ENCODE data around the gene TNFRSF12A. TPM values are rescaled to one million over a fixed set of nuclear protein-coding genes. Genes with fewer than 3 reads are reported as not detected.

TNFRSF12A gene
- total and polyA plus RNA-seq, 2 of the 13 experiments (the other 11 are each of a cell fraction or from before 2014, with no cell fraction given) = 61.9 to 66.0 TPM

- peak; percentile 64; the same call in 1 of the 2 replicates for TF ChIP-seq ZNF362 (CRISPR knock-in tag; IDR thresholded peaks at IDR 0.05; ENCODE audit: borderline replicate concordance)
Measured at GRCh38 chr16:3059041-3059722, 39.0 kb downstream of the TNFRSF12A start (continued).

- CTCF ChIA-PET (ENCODE audit: low intra/inter-chr PET ratio, low total read pairs) = interaction anchor here (0.7 to 1.6 kb wide), 5 partner anchors 26 to 42 kb away, joined by 3 to 8 read pairs (median 7); no protein-coding TSS in a partner anchor
- no peak overlapping the region for H2AFZ ChIP-seq (ENCODE audit: low read length)
- no peak for TF ChIP-seq FOXP1 (IDR thresholded peaks at IDR 0.05)
- no peak for TF ChIP-seq FOXP1 (CRISPR knock-in tag; IDR thresholded peaks at IDR 0.05)
- no peak for TF ChIP-seq BRD4 (CRISPR knock-in tag; IDR thresholded peaks at IDR 0.05)
- TF ChIP-seq TBL1XR1 (IDR thresholded peaks at IDR 0.05; ENCODE audit: borderline replicate concordance, low read length, partially characterized antibody) = no peak
- no peak for TF ChIP-seq TRIM24 (CRISPR knock-in tag; IDR thresholded peaks at IDR 0.05)
- no peak for TF ChIP-seq ZNF256 (CRISPR knock-in tag; conservative IDR thresholded peaks at IDR 0.05)
- 0 out of 2 replicates have a peak, but pooled peaks have one; percentile 9 for TF ChIP-seq UBTF (CRISPR knock-in tag; IDR thresholded peaks at IDR 0.05)
- no peak for TF ChIP-seq E2F1 (CRISPR knock-in tag; IDR thresholded peaks at IDR 0.05)
- TF ChIP-seq NR0B2 (CRISPR knock-in tag; IDR thresholded peaks at IDR 0.05) = no peak
- no peak for TF ChIP-seq ZNF414 (CRISPR knock-in tag; IDR thresholded peaks at IDR 0.05)
- peak; percentile 10; the same call in 1 of the 2 replicates for TF ChIP-seq ZNF317 (CRISPR knock-in tag; IDR thresholded peaks at IDR 0.05)
- TF ChIP-seq ESRRA (CRISPR knock-in tag; IDR thresholded peaks at IDR 0.05; ENCODE audit: low read depth) = no peak
- TF ChIP-seq ZSCAN31 (CRISPR knock-in tag; IDR thresholded peaks at IDR 0.05; ENCODE audit: low read depth) = no peak
- TF ChIP-seq ZNF101 (CRISPR knock-in tag; IDR thresholded peaks at IDR 0.05; ENCODE audit: borderline replicate concordance, low read depth) = no peak
- TF ChIP-seq ARID2 (CRISPR knock-in tag; IDR thresholded peaks at IDR 0.05; ENCODE audit: borderline replicate concordance) = no peak
Measured at GRCh38 chr16:3059723-3060242, 39.6 kb downstream of the TNFRSF12A start.

More at GRCh38 chr16:3059723-3060242, 39.6 kb downstream of the TNFRSF12A start:
- Histone ChIP-seq H3K27ac (ENCODE audit: extremely low read length, insufficient read depth, low read length) (peak overlapping the region; percentile 55), H3K36me3 (replicated peaks in 1 of 2; ENCODE audit: control insufficient read depth in 1 of 2, insufficient read depth in 2 of 2, low read length in 2 of 2) (no peaks in the 10 kb centered on the region), H3K4me2 (ENCODE audit: low read depth, low read length) (peak overlapping the region; percentile 99), H3K79me2 (ENCODE audit: insufficient read depth, low read length) (no peaks in the 10 kb centered on the region), H3K9ac (ENCODE audit: insufficient read depth, low read depth, low read length) (peak overlapping the region; percentile 77), H3K4me3 (replicated peaks in 1 of 3; ENCODE audit: insufficient read depth in 1 of 3, low read depth in 2 of 3, low read length in 3 of 3) (peak overlapping the region; percentile 74 to 91 (median 90); a peak in 5 of 6 replicates), H4K20me1 (ENCODE audit: insufficient read depth, low read length) (no peaks in the 10 kb centered on the region), H3K9me3 (ENCODE audit: low read length) (no peaks in the 10 kb centered on the region), H3K4me1 (ENCODE audit: insufficient read depth, low read length) (peaks cover 20% of the 10 kb centered on the region), H3K27me3 (ENCODE audit: control insufficient read depth in 1 of 2, insufficient read depth in 2 of 2, low read length in 2 of 2) (no peaks in the 10 kb centered on the region)
- in situ Hi-C loops (cut with HindIII; ENCODE audit: extremely low pct_ligation_motif_present, low pct_unique_long_range_greater_than_20kb) = no loop called here
- TSS peak; percentile 74 for BruUV-seq (replicated peaks)
- POLR2A ChIA-PET = interaction anchor here (0.7 to 3.0 kb wide), 20 partner anchors 10 to 1291 kb away, joined by 3 to 30 read pairs (median 4); partner anchors contain the start of genes PAM16, PAQR4, TNFRSF12A and ZNF205
- FAIRE-seq = no peak
- 7% methylated on average over 9 of the region's 9 CpGs for WGBS (ENCODE audit: low lambda C conversion rate)
- intact Hi-C loops (cut with micrococcal nuclease; ENCODE audit: unreplicated experiment) = loop anchor here (1.0 to 2.0 kb wide), 3 partner anchors 28 to 69 kb away; no protein-coding TSS in a partner anchor
- no peak for DNase-seq (ENCODE audit: low spot score)
- peak; percentile 7; the same call in 2 of the 3 replicates for ATAC-seq

Data from HepG2 (cell line).